ENCODE measurements around the gene ATP23. TPM values are rescaled to one million over a fixed set of nuclear protein-coding genes. Genes with fewer than 3 reads are reported as not detected.

Gene ATP23
- total and polyA plus RNA-seq, 5 donors = 6.4 to 14.3 (median 10.0) TPM

DNA sequence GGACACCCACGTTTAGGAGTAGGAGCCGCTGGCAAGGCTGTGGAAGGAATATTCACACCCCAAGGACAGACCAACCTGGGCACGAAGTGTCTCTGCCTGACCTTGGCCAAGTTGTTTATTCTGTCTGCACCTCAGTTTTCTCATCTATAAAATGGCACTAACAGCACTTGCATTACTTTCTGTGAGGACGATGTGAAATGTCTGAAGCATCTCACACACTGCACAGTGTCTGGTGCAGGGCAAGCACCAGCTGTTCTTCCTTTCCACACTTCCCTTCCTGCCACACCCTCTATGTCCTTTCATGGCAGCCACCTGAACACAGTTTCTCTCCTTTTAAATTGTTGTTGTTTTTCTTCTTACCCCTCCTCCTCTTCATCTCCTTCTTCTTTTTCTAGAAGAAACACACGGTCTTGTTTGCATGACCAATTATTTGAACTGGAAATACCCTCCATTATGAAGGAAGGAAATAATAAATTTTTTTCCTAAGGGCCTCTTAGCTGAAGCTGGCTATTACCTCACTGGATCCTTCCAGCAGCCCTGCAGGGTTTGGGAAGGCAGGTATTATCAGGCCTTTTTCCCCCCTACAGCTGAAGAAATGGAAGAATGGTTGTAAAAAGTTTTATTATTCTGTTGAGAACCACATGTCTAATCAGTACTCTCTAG, 42.9 kb upstream of the ATP23 start:
- ATAC-seq (no peak), DNase-seq (no peak)
- intact Hi-C loops (cut with DNase I) = loop anchor here in 1 of 4 donors (5.0 kb wide), 2 partner anchors 51 to 66 kb away; partner anchors contain the start of gene CTDSP2
- Histone ChIP-seq H3K27me3 (ENCODE audit: control insufficient read depth, insufficient read depth) (no peaks in the 10 kb centered on the region), H3K4me1 (ENCODE audit: control insufficient read depth, insufficient read depth, low read length) (peaks cover 29% of the 10 kb centered on the region), H3K27ac (ENCODE audit: low read length) (no peak overlapping the region), H3K4me3 (ENCODE audit: low read length) (no peak overlapping the region), H3K9me3 (ENCODE audit: control insufficient read depth, low read length) (no peaks in the 10 kb centered on the region)
- WGBS = 43% methylated on average over 5 of the region's 5 CpGs

GRCh38 chr12:57899010-57899662, 42.2 kb upstream of the ATP23 start:
- Histone ChIP-seq H3K9me3 (ENCODE audit: control insufficient read depth, low read length) (no peaks in the 10 kb centered on the region), H3K27me3 (ENCODE audit: control insufficient read depth, insufficient read depth) (no peaks in the 10 kb centered on the region), H3K4me3 (ENCODE audit: low read length) (no peak overlapping the region), H3K27ac (ENCODE audit: low read length) (peak overlapping the region; percentile 71), H3K4me1 (ENCODE audit: control insufficient read depth, insufficient read depth, low read length) (peaks cover 26% of the 10 kb centered on the region)
- WGBS = 59% methylated on average over 10 of the region's 10 CpGs
- DNase-seq (peak; percentile 51 to 69 (median 66)), ATAC-seq (peak in 1 of 2 donors; percentile 21)
- intact Hi-C loops (cut with DNase I) = loop anchor here in 1 of 4 donors (5.0 kb wide), 2 partner anchors 52 to 67 kb away; partner anchors contain the start of gene CTDSP2

DNA sequence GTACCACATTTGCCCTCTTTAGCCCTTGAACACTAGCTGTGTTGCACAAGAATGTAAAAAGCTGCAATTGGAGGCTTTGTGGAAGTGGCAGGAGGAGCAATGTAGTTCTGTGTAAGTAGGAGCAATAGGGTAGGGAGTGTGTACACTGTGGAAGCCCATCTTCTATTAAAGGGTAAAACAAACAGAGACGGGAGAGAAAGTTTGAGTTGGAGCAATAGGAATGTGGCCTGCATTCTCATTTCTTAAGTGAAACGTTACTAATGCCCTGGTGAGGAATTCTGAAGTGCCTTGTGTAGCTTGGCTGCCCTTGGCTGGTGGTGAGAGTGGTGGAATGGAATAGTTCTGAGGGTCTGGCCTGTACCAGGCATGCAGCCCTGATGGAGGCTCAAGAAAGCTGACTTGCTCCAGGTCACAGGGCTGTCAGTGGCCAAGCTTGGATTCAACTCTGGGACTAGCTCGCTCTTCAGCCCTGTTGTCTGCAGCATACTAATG, 38.8 kb upstream of the ATP23 start:
- whole genome bisulfite sequencing = 78% methylated on average over 3 of the region's 3 CpGs
- no peaks in the 10 kb centered on the region for H3K27me3 ChIP-seq (ENCODE audit: control insufficient read depth, insufficient read depth)
- H3K27ac ChIP-seq (ENCODE audit: low read length) = no peak overlapping the region
- H3K4me1 ChIP-seq (ENCODE audit: control insufficient read depth, insufficient read depth, low read length) = peaks cover 8% of the 10 kb centered on the region
- intact Hi-C loops (cut with DNase I) = no loop called here
- no peak for ATAC-seq
- no peak for DNase-seq
- no peaks in the 10 kb centered on the region for H3K9me3 ChIP-seq (ENCODE audit: control insufficient read depth, low read length)
- no peak overlapping the region for H3K4me3 ChIP-seq (ENCODE audit: low read length)

- DNase-seq (no peak), ATAC-seq (no peak)
- no peaks in the 10 kb centered on the region for H3K9me3 ChIP-seq (ENCODE audit: control insufficient read depth, low read length)
- no peak overlapping the region for H3K27ac ChIP-seq (ENCODE audit: low read length)
- intact Hi-C loops (cut with DNase I) = loop anchor here in 2 of 4 donors (2.0 kb wide), 3 partner anchors 72 to 102 kb away; no protein-coding TSS in a partner anchor
- 84% methylated on average over 4 of the region's 4 CpGs for WGBS
- H3K27me3 ChIP-seq (ENCODE audit: control insufficient read depth, insufficient read depth) = no peaks in the 10 kb centered on the region
- no peak overlapping the region for H3K4me3 ChIP-seq (ENCODE audit: low read length)
- no peaks in the 10 kb centered on the region for H3K4me1 ChIP-seq (ENCODE audit: control insufficient read depth, insufficient read depth, low read length)
Observed at GRCh38 chr12:57904426-57904825, 36.9 kb upstream of the ATP23 start.

GRCh38 chr12:57904848-57905811, 36.2 kb upstream of the ATP23 start:
- WGBS = 42% methylated on average over 26 of the region's 26 CpGs
- Histone ChIP-seq H3K27me3 (ENCODE audit: control insufficient read depth, insufficient read depth) (no peaks in the 10 kb centered on the region), H3K9me3 (ENCODE audit: control insufficient read depth, low read length) (no peaks in the 10 kb centered on the region), H3K4me3 (ENCODE audit: low read length) (peak overlapping the region; percentile 9), H3K27ac (ENCODE audit: low read length) (no peak overlapping the region), H3K4me1 (ENCODE audit: control insufficient read depth, insufficient read depth, low read length) (no peaks in the 10 kb centered on the region)
- DNase-seq = peak; percentile 78 to 91 (median 90)
- intact Hi-C loops (cut with DNase I) = loop anchor here in 3 of 4 donors (2.0 to 5.0 kb wide), 4 partner anchors 72 to 102 kb away; no protein-coding TSS in a partner anchor
- peak; percentile 91 to 92 for ATAC-seq

DNA sequence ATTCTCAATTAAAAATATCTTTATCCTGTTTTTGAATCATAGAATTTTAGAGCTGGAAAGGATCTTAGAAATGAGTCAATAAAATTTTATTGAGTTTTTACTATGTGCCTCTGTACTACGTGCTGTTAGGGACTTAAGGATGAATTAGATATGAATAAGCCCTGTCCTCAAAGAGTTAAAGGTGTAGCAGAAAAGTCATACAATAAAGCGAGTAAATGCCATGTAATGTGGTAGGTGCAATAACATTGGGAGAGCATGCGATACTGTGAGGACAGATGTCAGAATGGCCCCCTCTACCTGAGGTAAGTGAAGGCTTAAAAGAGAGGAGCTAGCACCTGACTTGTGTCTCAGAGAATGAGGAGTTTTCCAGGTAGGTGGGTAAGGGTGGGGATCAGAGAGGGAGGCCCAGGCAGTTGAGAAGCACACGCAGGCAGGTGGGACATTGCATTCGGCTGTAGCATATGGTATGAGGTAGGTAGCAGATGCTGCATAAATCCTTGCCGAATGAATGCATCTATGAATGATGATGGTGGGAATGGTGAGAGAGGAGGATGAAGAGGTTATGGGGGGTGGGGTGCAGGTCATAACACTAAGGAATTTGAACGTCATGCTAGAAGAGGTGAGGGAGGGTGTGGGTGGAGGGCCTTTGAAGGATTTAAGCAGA, 35.4 kb upstream of the ATP23 start:
- WGBS = 70% methylated on average over 7 of the region's 7 CpGs
- Histone ChIP-seq H3K4me1 (ENCODE audit: control insufficient read depth, insufficient read depth, low read length) (no peaks in the 10 kb centered on the region), H3K27ac (ENCODE audit: low read length) (no peak overlapping the region), H3K27me3 (ENCODE audit: control insufficient read depth, insufficient read depth) (no peaks in the 10 kb centered on the region), H3K9me3 (ENCODE audit: control insufficient read depth, low read length) (no peaks in the 10 kb centered on the region), H3K4me3 (ENCODE audit: low read length) (no peak overlapping the region)
- ATAC-seq (peak; percentile 15 to 20), DNase-seq (no peak)
- intact Hi-C loops (cut with DNase I) = loop anchor here in 3 of 4 donors (2.0 to 5.0 kb wide), 4 partner anchors 73 to 103 kb away; no protein-coding TSS in a partner anchor

GRCh38 chr12:57906821-57907220, 34.5 kb upstream of the ATP23 start:
- Histone ChIP-seq H3K27ac (ENCODE audit: low read length) (no peak overlapping the region), H3K9me3 (ENCODE audit: control insufficient read depth, low read length) (no peaks in the 10 kb centered on the region), H3K27me3 (ENCODE audit: control insufficient read depth, insufficient read depth) (no peaks in the 10 kb centered on the region), H3K4me3 (ENCODE audit: low read length) (no peak overlapping the region), H3K4me1 (ENCODE audit: control insufficient read depth, insufficient read depth, low read length) (no peaks in the 10 kb centered on the region)
- ATAC-seq = no peak
- WGBS = 54% methylated on average over 4 of the region's 4 CpGs
- no peak for DNase-seq
- intact Hi-C loops (cut with DNase I) = loop anchor here in 1 of 4 donors (5.0 kb wide), 1 partner anchor 80 kb away; no protein-coding TSS in a partner anchor

DNA sequence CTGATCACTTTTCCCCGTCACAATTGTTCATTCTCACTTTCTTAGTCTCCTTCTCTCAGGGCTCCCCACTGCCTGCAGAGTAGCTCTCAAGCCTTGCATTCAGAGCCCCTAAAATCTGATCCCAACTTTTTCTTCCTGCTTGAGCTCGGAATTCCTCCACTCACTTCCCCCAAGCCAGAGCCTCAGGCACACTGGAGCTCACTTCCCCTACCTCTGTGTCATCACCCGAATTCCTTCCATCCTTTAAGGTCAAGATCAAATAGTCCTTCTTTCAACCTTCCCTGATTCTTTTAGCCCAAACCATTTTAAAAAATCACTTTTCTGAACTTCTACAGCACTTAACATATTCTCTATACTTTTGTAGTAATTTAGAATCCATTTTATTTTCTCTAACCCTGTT, 34.1 kb upstream of the ATP23 start:
- Histone ChIP-seq H3K9me3 (ENCODE audit: control insufficient read depth, low read length) (no peaks in the 10 kb centered on the region), H3K27me3 (ENCODE audit: control insufficient read depth, insufficient read depth) (no peaks in the 10 kb centered on the region), H3K27ac (ENCODE audit: low read length) (no peak overlapping the region), H3K4me3 (ENCODE audit: low read length) (no peak overlapping the region), H3K4me1 (ENCODE audit: control insufficient read depth, insufficient read depth, low read length) (no peaks in the 10 kb centered on the region)
- intact Hi-C loops (cut with DNase I) = loop anchor here in 1 of 4 donors (5.0 kb wide), 1 partner anchor 80 kb away; no protein-coding TSS in a partner anchor
- no peak for ATAC-seq
- DNase-seq = no peak
- 54% methylated on average over 3 of the region's 3 CpGs for WGBS

DNA sequence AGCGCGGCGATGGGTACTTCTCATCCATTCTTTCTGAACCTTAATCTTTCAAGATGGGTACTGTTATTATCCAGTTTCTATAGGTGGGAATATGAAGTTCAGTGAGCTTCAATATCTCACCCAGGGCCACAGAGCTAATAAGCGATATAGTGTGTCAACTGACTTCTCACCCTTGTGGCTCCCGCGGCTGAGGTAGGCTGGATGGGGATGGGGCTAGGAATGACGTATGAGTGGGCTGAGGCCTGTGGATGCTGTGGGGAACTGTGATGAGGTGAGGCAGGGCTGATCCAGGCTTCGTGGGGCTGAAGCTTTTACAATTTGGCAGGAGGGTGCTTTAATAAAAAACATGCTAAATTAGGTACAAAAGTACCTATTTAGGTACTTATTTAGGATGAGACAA, 32.9 kb upstream of the ATP23 start:
- ATAC-seq (no peak), DNase-seq (no peak)
- intact Hi-C loops (cut with DNase I) = loop anchor here in 1 of 4 donors (5.0 kb wide), 1 partner anchor 81 kb away; no protein-coding TSS in a partner anchor
- H3K4me3 ChIP-seq (ENCODE audit: low read length) = no peak overlapping the region
- H3K4me1 ChIP-seq (ENCODE audit: control insufficient read depth, insufficient read depth, low read length) = no peaks in the 10 kb centered on the region
- WGBS = 90% methylated on average over 8 of the region's 8 CpGs
- no peaks in the 10 kb centered on the region for H3K9me3 ChIP-seq (ENCODE audit: control insufficient read depth, low read length)
- no peak overlapping the region for H3K27ac ChIP-seq (ENCODE audit: low read length)
- H3K27me3 ChIP-seq (ENCODE audit: control insufficient read depth, insufficient read depth) = no peaks in the 10 kb centered on the region

DNA sequence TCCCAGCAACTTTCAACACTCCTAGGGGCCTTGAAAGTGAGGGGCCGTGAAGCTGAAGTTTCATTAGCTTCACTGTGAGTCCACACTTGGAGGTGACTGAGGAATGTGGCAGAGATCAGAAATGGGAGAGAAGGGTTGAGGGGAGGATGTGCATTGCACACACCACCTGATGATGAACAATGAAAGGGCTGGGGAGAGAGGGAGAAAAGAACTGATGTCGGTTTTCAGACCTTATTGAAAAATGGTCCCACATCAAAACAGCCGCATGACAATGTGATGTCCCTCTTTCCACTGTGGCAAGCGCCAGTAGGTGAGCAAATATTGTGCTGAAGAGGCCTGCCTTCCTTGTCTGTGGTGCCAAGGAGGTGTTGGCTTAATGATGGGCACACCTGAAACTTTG, 32.3 kb upstream of the ATP23 start:
- no peaks in the 10 kb centered on the region for H3K9me3 ChIP-seq (ENCODE audit: control insufficient read depth, low read length)
- no peak overlapping the region for H3K4me3 ChIP-seq (ENCODE audit: low read length)
- WGBS = 82% methylated on average over 4 of the region's 4 CpGs
- DNase-seq (no peak), ATAC-seq (no peak)
- H3K27me3 ChIP-seq (ENCODE audit: control insufficient read depth, insufficient read depth) = no peaks in the 10 kb centered on the region
- H3K4me1 ChIP-seq (ENCODE audit: control insufficient read depth, insufficient read depth, low read length) = no peaks in the 10 kb centered on the region
- intact Hi-C loops (cut with DNase I) = loop anchor here in 1 of 4 donors (5.0 kb wide), 1 partner anchor 82 kb away; no protein-coding TSS in a partner anchor
- no peak overlapping the region for H3K27ac ChIP-seq (ENCODE audit: low read length)
